H1 (cell line): Measurements from ENCODE around the gene MKKS. TPM values are rescaled to one million over a fixed set of nuclear protein-coding genes. Genes with fewer than 3 reads are reported as not detected.

Experiments used
- KDM5A ChIP-seq: fragments of 200-600 bp; IDR thresholded peaks from 2 replicates; pipeline ENCODE4 v1.7.1; 2012; ENCODE audit warnings: mild to moderate bottlenecking, low read length, inconsistent platforms, mixed read lengths
- SIRT6 ChIP-seq: IDR thresholded peaks from one replicate; pipeline ENCODE4 v1.7.1; 2012; ENCODE audit warnings: low read length, inconsistent platforms
- TCF12 ChIP-seq: IDR thresholded peaks from 2 replicates; pipeline ENCODE4 v1.6.1; 2011; ENCODE audit warnings: low read depth, mild to moderate bottlenecking, low read length
- polyA plus RNA-seq, 7 experiments: library from polyadenylated mRNA; depleted of rRNA in 3 of 7; stranded (reverse) in 5 of 7; unstranded in 2 of 7; fragments of >200 nt in 5 of 7; fragments of 200-250 nt in 2 of 7; gene quantifications; 1 replicate in 5 of 7; 2 replicates in 1 of 7; 4 replicates in 1 of 7; pipeline versions ENCODE4 v1.2.1 to v1.2.3, GENCODE V29; 2011 to 2013; ENCODE audit warnings: missing spikeins in 2 of 7, mixed read lengths in 2 of 7
- total RNA-seq: library from RNA; stranded (reverse); fragmentation: NEBNext Ultra II Directional; extraction: Animal tissue kit (Norgen Biotek cat#: 25700); gene quantifications from 2 replicates; pipeline ENCODE4 v1.2.1, GENCODE V29; 2021

Gene MKKS
- total and polyA plus RNA-seq, 2 of the 8 experiments (the other 6 are each of a cell fraction or from before 2014, with no cell fraction given), result 15.9 to 24.8 TPM

DNA sequence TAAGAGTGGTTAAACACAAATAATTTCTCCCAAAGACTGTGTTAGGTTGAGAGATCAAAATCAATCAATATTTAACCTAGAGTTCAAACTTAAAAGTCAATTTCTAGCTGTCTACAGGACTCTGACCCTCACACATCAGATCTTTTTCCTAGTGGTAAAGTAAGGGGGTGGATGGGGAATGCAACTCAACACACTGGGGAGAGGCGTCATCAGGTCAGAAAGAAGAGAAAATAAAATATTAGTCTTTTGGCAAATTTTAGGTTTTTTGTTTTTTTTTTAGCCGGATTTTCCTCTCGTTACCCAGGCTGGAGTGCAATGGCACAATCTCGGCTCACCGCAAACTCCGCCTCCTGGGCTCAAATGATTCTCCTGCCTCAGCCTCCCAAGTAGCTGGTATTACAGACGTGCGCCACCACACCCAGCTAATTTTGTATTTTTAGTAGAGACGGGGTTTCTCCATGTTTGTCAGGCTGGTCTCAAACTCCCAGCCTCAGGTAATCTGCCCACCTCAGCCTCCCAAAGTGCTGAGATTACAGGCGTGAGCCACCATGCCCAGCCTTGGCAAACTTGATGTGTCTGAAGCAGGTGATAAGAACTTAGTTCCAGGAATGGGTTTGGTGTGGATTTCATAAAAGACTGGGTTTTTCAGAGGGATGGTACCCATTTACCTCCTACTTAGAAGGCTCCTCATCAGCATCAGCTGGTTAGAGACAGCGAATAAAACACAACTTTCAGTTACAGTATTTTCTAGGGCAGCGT is 65.9 kb downstream of the MKKS start (continued):
- TF ChIP-seq TCF12 (no peak), SIRT6 (no peak), KDM5A (no peak)
